Measurements from ENCODE around the gene EXOSC10.
"Not testable (repeated sequence)": the region's sequence is repeated elsewhere in the genome, so short reads cannot be mapped to it uniquely, and the experiment has no call there.

Gene EXOSC10

DNA sequence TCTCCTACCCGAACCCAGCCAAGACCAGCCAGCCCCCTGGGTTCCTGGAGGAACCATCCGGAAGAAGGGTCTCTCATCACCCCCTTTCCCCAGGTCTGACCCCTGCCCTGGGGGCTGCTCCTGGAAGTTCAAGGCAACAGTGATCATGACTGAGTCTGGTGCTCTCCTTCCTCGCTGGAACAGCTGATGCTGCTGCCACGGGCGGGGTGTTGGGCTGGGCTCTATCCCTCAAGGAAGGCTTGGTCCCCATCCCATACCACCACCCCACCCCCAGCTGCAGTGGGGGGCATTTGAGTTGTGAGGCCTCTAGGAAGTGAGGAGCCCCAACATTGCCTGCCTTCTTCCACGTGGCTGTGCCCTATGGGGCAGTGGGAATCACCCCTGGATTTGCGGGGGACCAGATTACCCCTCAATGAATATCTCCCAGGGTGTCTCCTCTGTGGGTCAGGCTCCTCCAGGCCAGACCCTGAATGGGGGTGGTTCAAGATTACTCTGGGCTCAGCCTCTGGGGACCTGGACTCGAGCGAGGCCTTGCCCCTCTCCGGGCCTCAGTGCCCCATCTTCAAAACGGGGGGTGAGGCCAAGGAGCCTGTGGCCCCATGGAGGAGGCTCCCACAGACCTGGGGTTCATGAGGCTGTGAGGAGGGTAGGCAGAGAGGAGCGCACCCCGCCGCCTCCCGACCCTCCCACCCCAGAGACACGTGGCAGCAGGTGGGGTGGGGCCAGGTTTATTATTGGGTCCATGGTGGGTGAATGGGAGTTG is 55.4 kb downstream of the EXOSC10 start:
- no peak for DNase-seq (ENCODE audit: low read depth in 3 of 3)

DNA sequence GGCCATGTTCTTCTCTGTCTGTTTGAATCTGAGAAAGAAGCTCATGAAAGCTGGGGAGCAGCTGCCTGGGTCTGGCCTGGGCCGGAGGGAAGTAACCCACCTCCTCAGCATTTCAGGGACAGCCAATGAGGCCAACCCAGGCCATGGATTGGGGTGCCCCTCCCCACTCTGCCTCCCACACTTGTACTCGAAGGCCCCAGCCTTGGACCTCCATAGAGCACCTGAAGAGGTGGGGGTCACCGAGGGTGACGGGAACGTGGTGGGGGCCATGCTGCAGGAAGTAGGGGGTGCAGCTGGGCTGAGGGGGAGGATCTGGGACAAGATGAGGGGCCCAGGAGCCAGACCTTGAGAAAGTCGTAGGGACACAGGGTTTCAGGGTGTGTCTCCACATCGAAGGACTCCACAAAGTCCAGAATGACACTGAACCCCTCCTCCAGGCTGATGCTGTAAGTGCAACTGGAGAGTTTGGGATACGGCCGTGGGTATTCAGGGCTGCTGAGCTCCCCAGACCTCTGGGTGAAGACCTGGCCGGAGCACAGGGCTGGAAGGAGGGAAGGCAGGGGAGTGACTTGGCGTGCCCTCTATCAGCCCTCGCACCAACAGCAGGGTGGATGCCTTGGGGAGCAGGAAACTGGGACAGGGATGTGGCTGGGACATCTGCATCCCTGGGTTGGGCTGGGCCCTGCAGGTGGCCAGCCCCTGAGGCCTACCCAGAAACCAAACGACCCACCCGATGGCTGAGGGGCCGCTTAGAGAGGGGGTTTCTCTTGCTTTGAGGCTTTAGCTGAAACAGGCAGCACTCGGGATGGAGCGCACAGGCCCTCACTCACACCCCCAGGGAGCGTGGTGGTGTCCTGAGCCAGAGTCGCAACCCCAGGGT is 56.4 kb downstream of the EXOSC10 start:
- no peak for DNase-seq (ENCODE audit: low read depth in 3 of 3)

DNA sequence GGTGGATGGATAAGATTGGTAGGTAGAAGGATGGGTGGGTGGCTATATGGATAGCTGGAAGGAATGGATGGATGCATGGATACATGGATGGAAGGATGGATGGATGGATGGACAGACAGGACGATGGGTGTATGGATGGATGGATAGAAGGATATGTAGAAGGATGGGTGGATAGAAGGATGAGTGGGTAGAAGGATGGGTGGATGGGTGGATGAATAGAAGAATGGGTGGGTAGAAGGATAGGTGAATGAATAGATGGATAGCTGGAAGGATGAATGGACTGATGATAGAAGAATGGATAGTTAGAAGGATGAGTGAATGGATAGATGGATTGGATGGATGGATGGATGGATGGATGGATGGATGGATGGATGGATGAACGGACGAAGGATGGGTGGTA is 57.6 kb downstream of the EXOSC10 start:
- DNase-seq (ENCODE audit: low read depth in 3 of 3), result no peak

DNA sequence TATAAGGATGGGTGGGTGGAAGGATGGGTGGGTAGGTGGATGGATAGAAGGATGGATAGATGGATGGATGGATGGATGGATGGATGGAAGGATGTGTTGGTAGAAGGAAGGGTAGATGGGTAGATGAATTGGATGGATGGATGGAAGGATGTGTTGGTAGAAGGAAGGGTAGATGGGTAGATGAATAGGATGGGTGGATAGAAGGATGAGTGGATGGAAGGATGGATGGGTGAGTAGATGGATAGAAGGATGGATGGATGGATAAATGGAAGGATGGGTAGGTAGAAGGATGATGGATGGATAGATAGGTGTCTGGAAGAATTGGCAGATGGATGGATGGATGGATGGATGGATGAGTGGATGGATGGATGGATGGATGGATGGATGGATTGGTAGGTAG is 58.6 kb downstream of the EXOSC10 start:
- DNase-seq (ENCODE audit: low read depth in 3 of 3), result no peak

DNA sequence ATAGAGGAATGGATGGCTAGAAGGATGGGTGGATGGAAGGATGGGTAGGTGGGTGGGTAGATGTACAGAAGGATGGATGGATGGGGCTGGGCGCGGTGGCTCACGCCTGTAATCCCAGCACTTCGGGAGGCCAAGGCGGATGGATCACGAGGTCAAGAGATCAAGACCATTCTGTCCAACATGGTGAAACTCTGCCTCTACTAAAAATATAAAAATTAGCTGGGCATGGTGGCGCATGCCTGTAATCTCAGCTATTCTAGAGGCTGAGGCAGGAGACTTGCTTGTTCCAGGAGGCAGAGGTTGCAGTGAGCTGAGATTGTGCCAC is 59.6 kb downstream of the EXOSC10 start:
- DNase-seq (ENCODE audit: low read depth in 3 of 3), result not testable (repeated sequence)

DNA sequence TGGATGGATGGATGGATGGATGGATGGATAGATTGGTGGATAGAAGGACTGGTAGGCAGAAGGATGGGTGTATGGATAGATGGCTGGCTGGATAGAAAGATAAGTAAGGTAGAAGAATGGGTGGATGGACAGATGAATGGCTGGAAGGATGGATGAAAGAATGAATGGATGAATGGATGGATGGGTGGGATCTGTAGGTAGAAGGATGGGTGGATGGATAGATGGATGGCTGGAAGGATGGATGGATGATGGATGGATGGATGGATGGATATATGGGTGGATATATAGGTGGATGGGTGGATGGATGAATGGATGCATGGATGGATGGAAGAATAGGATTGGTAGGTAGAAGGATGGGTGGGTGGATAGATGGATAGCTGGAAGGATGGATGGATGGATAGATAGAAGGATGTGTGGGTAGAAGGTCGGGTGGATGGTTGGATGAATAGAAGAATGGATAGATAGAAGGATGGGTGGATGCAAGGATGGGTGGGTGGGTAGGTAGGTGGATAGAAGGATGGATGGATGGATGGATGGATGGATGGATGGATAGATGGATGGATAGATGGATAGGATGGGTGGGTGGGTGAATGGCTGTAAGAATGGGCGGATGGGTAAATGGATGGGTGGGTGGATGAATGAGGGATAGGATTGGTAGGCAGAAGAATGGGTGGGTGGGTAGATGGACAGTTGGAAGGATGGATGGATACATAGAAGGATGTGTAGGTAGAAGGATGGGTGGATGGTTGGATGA is 60.1 kb downstream of the EXOSC10 start:
- DNase-seq (ENCODE audit: low read depth in 3 of 3), result no peak

DNA sequence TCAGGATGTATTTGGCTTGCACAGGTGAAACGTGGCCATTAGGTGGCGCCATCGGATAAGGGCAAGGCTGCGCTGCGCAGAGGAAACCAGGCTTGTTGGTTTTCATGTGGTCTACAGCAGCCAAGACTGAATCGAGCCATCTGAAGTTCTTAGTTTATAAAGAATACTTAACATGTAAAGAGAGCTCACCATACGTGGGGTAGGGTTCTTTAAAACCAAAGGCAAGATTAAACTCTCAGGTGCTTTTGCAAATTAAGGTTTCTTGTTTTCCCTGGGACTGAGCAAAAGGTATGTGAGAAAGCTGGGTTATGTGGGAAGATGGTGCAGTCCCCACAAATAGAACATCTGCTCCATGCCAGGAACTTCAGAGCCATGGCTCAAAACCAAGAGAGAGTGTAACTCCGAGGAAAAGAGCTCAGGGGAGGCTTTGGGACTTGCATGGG is 61.9 kb downstream of the EXOSC10 start:
- DNase-seq (ENCODE audit: low read depth in 3 of 3), result peak; percentile 72 to 85 (median 81)

DNA sequence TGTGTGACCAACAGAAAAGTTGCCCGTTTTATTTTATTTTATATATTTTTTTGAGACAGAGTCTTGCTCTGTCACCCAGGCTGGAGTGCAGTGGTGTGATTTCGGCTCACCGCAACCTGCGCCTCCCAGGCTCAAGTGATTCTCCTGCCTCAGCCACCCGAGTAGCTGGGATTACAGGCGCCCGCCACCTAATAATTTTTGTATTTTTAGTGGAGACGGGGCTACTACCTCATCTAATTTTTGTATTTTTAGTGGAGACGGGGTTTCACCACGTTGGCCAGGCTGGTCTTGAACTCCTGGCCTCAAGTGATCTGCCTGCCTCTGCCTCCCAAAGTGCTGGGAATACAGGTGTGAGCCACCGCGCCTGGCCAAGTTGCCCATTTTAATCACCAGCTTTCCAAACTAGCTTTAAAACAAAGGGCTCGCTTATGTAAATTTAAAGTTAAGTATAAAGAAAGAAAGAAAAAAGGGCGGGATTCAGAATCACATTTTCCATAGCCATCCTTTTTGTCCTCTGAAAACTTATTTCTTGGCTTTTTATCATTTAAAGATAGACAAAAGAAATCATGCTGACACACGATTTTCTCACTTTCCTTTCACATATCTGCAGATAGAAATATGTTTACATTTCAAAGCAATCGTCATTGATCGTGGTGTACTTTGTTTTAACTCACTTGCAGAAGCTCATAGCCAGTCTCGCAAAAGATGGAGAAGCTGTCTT is 62.5 kb downstream of the EXOSC10 start:
- DNase-seq (ENCODE audit: low read depth in 3 of 3), result not testable (repeated sequence)

DNA sequence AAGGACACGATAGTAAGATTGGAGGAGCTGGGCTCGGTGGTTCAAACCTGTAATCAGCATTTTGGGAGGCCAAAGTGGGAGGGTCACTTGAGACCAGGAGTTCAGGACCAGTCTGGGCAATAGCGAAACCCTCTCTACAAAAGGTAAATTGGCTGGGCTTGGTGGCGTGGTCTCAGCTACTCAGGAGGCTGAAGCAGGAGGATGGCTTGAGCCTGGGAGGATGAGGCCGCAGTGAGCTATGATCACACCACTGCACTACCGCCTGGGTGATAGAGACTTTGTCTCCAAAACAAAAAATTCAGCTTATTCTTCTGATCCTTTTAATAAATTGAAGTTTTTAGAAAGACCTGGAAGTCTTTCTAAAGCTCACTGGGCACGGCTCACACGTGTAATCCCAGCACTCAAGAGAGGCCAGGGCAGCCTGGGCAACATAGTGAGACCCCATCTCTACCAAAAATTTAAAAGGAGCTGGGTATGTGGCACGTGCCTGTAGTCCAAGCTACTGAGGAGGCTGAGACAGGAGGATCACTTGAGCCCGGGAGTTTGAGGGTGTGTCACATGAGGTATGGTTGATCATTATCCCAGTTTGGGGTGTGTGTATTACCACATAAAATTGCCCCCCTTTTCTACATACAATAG is 67.9 kb downstream of the EXOSC10 start:
- no peak for DNase-seq (ENCODE audit: low read depth in 3 of 3)

DNA sequence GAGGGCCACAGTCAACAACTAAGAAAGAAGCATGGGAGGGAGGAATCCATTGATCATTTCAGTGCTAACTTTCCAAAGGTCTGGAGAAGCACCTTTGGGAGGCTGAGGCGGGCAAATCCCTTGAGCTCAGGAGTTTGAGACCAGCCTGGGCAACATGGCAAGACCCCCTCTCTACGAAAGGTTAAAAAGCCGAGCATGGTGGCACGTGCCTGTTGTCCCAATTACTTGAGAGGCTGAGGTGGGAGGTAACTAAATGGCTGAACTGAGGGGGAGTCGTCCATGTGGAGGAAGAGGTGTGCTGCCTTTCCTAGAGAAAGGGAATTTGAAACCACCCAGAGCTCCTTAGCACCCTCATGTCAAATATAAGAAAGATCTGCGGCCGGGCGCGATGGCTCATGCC is 68.8 kb downstream of the EXOSC10 start:
- DNase-seq (ENCODE audit: low read depth in 3 of 3), result no peak

DNA sequence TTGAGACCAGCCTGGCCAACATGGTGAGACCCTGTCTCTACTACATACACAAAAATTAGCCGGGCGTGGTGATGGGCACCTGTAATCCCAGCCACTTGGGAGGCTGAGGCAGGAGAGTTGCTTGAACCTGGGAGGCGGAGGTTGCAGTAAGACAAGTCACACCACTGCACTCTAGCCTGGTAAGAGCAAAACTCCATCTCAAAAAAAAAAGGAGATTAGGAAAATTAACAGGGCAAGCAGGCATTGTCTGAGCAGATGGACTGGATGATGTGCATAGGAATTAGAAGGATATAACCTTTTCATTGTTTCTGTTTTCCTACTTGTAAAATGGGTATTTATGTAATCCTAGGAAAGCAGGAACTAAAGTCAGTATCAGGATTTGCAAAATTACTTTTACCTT is 71.7 kb downstream of the EXOSC10 start:
- DNase-seq (ENCODE audit: low read depth in 3 of 3), result no peak

DNA sequence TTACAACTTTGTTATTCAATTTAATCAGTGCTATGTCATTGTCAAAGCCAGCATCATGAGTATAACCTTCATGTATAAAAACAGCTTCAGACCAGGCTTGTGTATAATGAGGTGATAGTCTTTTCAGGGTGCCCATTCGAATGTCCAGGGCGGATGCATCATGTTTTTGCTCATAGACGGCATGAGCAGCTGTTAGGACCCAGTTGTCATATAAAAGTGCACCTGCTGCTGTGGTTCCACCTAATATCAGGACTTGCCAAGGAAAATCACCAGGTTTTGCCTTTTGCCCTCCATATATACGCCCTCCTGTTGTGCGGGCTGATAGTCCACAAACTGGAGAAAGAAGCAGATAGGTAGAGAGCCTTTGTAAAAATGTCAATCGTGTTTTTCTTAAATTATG is 72.4 kb downstream of the EXOSC10 start:
- no peak for DNase-seq (ENCODE audit: low read depth in 3 of 3)

DNA sequence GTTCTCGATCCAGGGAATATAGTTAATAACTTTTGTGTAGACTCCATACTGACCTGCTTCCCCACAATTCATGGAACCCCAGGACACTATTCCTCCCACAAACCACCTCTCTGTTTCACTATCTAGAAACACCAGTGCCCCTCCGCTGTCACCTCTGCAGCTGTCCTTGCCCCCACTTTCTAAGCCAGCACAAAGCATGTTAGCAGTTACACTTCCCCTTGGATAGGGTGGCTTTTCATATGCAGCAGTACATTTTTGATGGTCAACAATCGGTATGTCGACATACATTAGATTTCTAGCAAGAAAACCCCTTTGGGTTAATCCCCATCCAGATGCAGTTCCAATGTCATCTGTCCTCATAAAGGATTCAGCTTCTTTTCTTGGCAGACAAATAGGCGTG is 72.8 kb downstream of the EXOSC10 start:
- no peak for DNase-seq (ENCODE audit: low read depth in 3 of 3)

DNA sequence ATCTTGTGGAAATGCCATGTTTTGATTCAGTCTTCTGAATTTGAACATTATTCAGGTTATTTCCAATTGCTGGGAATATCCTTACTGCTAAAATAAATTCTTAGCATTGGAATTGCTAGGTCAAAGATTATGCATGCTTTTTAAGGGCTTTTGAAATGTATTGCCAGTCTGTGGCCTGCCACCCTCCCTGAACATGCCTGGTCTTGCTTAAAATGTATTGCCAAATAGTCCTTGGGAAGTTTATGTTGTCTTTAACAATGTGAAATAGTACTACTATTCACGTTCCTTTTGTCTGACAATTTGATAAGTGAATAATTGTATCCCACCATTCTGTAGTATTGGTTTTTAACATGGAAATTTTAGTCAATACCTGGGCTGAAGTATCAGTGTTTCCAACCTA is 73.6 kb downstream of the EXOSC10 start:
- DNase-seq (ENCODE audit: low read depth in 3 of 3), result no peak

DNA sequence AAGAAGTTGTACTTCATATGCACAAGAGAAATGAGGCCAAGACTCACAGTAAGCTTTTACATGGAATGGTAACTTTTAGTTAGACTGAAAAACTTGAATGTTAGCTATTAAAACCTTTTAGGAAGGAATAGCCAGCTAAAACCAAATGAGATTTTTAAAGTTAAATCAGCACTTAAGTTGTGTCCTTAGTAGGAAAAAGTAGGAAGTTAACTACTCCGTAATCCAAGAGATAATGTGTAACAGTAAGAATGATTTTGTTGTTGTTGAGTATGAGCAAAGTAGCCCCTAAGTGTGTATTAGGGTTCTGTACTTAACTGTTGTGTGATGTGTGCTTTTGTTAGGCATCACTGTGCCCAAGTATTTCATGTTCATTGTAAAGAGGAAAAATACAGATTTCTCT is 74.1 kb downstream of the EXOSC10 start:
- no peak for DNase-seq (ENCODE audit: low read depth in 3 of 3)

DNA sequence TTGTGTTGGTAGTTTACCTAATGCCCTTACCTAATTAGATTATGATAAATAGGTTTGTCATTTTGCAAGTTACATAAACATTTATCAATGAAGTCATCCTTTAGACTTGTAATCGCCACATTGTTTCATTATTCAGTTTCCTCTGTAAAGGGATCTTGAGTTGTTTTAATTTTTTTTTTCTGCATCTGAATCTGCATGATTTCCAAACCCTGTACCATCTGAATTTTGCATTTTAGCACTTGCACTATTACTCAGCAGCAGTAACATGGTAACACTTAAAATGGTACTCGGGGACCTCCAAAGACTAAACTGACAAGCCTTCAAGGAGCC is 74.8 kb downstream of the EXOSC10 start:
- DNase-seq (ENCODE audit: low read depth in 3 of 3), result no peak

DNA sequence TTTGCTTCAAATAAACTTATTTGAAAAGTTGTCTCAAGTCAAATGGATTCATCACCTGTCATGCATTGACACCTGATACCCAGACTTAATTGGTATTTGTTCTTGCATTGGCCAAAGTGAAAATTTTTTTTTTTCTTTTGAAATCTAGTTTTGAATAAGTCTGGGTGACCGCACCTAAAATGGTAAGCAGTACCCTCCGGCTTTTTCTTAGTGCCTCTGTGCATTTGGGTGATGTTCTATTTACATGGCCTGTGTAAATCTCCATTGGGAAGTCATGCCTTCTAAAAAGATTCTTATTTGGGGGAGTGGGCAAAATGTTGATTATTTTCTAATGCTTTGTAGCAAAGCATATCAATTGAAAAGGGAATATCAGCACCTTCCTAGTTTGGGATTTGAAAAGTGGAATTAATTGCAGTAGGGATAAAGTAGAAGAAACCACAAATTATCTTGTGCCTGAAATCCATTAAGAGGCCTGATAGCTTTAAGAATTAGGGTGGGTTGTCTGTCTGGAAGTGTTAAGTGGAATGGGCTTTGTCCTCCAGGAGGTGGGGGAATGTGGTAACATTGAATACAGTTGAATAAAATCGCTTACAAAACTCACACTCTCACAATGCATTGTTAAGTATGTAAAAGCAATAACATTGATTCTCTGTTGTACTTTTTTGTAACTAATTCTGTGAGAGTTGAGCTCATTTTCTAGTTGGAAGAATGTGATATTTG is 75.4 kb downstream of the EXOSC10 start:
- no peak for DNase-seq (ENCODE audit: low read depth in 3 of 3)

DNA sequence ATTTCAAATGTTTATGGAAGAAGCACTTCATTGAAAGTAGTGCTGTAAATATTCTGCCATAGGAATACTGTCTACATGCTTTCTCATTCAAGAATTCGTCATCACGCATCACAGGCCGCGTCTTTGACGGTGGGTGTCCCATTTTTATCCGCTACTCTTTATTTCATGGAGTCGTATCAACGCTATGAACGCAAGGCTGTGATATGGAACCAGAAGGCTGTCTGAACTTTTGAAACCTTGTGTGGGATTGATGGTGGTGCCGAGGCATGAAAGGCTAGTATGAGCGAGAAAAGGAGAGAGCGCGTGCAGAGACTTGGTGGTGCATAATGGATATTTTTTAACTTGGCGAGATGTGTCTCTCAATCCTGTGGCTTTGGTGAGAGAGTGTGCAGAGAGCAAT is 76.5 kb downstream of the EXOSC10 start:
- DNase-seq (ENCODE audit: low read depth in 3 of 3), result no peak

DNA sequence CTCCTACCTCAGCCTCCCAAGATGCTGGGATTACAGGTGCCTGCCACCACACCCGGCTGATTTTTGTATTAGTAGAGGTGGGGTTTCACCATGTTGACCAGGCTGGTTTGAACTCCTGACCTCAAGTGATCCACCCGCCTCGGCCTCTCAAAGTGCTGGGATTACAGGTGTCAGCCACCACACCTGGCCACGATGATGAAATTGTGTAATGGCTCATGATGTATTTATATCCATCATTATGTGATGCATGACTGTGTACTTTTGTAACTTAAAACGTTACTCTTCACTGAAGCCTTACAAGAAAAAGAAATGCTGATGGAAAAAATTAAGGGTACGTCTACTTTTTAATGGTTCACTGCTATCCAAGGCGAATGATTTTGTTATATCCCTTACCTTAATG is 79.7 kb downstream of the EXOSC10 start:
- no peak for DNase-seq (ENCODE audit: low read depth in 3 of 3)

DNA sequence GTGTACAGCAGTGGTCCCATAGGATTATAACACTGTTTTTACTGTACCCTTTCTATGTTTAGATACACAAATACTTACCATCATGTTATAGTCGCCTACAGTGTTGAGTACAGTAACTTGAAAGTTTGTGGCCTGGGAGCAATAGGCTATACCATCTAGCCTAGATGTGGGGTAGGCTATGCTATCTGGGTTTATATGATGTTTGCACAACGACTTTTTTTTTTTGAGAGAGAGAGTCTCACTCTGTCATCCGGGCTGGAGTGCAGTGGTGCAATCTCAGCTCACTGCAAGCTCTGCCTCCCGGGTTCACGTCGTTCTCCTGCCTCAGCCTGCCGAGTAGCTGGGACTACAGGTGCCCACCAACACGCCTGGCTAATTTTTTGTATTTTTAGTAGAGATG is 80.3 kb downstream of the EXOSC10 start:
- DNase-seq (ENCODE audit: low read depth in 3 of 3), result not testable (repeated sequence)
